Limb (tissue), 2 donors: Measurements from ENCODE around the gene SLC4A5.
"Not testable (repeated sequence)": the region's sequence is repeated elsewhere in the genome, so short reads cannot be mapped to it uniquely, and the experiment has no call there.

ENCODE experiments used
- DNase-seq, 2 donors: peaks; one replicate each; pipeline ENCODE4 v3.0.0-alpha.2; 2016; ENCODE audit errors: extremely low spot score in 2 of 2

SLC4A5 gene

GRCh38 chr2:74204436-74204835 is 138.8 kb downstream of the SLC4A5 start:
- DNase-seq, result no peak

DNA sequence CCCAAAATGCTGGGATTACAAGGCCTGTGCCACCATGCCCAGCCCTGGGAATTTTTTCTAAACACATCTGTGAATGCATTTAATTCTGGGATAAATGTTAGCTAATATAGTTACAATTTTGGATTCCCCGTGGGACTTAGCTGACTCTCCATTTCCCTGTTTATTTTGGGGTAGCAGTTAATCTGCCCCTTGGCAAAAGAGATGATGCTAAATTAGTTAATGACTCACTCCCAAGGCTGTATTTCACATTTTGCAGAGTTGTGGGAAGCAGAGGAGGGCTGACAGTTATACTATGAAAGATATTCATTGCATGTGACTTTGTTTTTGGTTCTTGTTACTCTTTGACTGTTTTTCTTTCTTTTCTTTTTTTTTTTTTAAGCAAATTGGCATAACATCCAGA is 141.6 kb downstream of the SLC4A5 start:
- DNase-seq, result no peak

GRCh38 chr2:74201196-74201595 is 142.0 kb downstream of the SLC4A5 start:
- DNase-seq, result no peak

DNA sequence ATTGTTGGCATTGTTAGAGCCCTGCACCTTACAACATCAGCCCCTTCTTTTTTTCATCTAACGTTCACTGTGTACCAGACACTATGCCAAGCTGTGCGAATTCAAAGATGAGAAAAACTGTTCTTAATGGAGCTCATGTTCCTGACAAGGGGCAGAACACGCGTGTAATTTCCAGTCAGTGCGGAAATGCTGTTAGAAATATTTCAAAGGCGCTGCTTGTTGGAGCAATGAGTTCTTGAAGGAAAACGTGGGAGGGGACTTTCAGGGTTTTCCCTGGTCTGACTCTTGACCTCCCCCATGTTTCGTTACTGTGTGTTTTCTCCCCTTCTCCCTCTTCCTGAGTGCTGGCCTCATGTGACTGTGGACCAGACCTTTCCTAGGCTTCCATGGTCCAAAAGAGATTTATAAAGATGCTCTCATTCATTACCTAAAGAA is 143.3 kb downstream of the SLC4A5 start:
- DNase-seq, result no peak

DNA sequence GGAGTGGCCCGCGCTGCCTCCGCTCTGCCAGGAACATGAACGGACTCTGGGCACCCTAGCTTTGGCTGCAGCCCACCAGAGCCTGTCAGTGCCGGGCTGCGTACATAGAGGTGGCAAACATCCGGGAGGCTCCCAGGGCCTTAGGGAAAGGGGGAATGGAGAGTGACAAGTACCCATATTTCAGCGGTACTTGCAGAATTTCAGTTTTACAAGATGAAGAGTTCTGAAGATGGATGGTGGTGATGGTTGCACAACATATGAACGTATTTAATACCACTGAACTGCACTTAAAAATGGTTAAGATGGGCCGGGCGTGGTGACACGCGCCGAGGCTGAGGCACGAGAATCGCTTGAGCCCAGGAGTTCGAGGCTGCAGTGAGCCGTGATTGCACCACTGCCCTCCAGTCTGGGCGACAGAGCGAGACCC is 143.9 kb downstream of the SLC4A5 start:
- no peak for DNase-seq

DNA sequence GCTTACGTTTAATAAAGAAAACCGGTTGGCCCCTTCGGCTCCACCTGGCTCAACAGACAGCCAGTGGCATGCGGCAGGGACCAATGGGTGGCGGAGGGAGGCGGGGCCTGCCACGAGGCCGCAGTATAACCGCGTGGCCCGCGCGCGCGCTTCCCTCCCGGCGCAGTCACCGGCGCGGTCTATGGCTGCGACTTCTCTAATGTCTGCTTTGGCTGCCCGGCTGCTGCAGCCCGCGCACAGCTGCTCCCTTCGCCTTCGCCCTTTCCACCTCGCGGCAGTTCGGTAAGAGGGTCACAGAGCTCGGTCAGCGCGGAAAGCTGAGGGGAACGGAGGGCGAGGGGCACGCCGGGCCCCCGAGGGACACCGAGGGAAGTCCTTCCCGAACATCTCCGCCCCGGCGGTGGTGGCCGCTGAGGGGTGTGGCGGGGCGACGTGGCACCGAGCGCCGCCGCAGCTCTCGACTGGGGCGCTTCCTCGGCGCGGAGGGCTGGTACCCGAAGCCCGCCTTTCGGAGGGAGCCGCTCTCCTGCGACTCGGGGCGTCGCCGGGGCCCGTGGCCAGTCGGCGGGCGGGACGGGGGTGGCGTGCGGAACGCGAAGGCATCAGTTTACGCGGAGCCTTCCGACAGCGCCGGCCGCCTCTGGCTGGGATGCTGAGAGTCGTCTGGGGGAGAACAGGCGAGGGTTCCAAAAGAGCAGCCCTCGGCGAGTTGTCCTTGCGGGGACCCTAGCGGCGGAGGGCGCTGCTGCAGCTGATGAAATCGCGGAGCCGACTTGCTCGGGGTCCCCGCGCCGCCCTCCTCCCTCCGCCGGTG is 144.5 kb downstream of the SLC4A5 start, which contains the start of gene MTHFD2:
MTHFD2 (plus strand) TSS at position 155 of the 814 bp plus-strand sequence; CDS start at position 182, 27 bp downstream.
- DNase-seq, result peak; percentile 88 to 94

GRCh38 chr2:74198023-74198460 is 145.2 kb downstream of the SLC4A5 start:
- no peak for DNase-seq

GRCh38 chr2:74197049-74197448 is 146.2 kb downstream of the SLC4A5 start:
- DNase-seq, result no peak

DNA sequence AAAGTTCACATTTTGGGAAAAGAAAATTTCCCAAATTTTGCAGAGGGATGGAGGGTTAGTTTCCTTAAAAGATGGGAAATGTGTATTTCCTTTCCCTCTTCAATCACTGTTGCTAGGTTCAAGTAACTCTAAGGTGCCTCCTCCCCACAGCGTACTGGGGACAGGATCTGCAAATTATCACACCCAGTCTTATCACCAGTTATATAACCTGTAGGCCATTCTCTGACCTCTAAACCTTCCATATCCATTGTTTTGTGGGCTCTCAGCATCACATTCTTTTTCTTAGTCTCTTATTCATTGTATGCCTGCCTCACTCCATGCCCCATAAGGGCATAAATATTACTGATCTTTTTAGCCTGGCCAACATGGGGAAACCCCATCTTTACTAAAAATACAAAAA is 148.4 kb downstream of the SLC4A5 start:
- DNase-seq, result no peak

GRCh38 chr2:74191596-74192380 is 151.4 kb downstream of the SLC4A5 start:
- no peak for DNase-seq

DNA sequence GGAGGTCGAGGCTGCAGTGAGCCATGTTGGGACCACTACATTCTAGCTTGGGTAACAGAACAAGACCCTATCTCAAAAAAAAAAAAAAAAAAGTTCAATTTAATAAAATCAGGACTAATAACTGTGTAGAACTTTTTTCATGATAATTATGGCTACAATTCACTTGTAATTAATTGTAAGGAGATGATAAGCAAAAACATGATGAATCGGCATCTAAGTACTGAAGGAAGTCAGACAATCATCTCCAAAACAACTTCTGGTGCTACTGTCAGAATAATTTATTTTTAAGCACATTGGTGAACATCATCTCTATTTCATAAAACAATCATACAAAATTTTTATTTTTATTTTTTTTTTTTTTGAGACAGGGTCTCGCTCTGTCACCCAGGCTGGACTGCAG is 154.5 kb downstream of the SLC4A5 start:
- no peak for DNase-seq

DNA sequence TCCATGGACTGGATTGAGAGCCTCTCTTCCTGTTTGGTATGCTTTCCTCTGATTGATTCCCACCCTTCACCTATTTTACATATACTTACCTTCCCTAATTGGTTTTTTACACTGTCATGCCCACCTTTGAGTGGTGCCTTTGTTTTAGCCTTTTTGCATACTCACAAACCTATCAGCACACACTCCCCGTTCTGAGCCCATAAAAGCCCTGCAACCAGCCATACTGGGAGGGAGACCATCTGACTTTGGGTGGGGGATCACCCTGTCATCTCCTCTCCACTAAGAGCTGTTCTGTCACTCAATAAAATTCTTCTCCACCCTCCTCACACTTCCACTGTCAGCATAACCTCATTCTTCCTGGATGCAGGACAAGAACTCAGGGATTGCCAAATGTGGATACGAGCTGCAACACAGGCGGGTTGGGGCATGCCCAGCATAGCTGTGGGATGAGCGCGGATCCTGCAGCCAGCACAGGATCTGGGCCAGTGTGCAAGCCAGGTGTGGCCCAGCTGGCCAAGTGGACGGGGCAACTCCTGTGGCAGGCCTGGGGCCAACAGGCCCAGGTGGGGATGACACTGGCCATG is 155.1 kb downstream of the SLC4A5 start:
- DNase-seq, result no peak

GRCh38 chr2:74186706-74187105 is 156.5 kb downstream of the SLC4A5 start:
- not testable (repeated sequence) for DNase-seq

GRCh38 chr2:74186038-74186437 is 157.2 kb downstream of the SLC4A5 start:
- DNase-seq, result no peak

GRCh38 chr2:74183878-74184277 is 159.3 kb downstream of the SLC4A5 start:
- no peak for DNase-seq

DNA sequence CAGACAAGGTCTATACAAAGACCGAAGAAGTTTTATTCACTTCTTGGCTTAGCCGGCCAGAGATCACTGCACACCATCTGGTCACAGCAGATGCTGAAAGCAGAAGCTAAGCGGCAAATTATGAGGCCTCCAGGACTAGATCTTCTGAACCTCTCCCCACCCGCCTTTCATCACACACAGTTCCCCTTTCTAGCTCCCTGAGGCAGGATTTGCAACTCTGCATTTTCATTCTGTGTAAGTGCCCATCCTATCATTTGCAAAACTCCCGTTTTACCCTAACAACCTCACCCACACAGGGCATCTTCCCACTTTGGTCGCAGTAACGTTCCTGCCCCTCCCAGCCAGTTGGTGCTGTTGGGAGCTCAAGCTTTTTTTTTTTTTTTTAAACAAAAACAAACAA is 161.5 kb downstream of the SLC4A5 start:
- no peak for DNase-seq

- no peak for DNase-seq
These were observed 164.0 kb downstream of the SLC4A5 start for GRCh38 chr2:74179063-74179865.

DNA sequence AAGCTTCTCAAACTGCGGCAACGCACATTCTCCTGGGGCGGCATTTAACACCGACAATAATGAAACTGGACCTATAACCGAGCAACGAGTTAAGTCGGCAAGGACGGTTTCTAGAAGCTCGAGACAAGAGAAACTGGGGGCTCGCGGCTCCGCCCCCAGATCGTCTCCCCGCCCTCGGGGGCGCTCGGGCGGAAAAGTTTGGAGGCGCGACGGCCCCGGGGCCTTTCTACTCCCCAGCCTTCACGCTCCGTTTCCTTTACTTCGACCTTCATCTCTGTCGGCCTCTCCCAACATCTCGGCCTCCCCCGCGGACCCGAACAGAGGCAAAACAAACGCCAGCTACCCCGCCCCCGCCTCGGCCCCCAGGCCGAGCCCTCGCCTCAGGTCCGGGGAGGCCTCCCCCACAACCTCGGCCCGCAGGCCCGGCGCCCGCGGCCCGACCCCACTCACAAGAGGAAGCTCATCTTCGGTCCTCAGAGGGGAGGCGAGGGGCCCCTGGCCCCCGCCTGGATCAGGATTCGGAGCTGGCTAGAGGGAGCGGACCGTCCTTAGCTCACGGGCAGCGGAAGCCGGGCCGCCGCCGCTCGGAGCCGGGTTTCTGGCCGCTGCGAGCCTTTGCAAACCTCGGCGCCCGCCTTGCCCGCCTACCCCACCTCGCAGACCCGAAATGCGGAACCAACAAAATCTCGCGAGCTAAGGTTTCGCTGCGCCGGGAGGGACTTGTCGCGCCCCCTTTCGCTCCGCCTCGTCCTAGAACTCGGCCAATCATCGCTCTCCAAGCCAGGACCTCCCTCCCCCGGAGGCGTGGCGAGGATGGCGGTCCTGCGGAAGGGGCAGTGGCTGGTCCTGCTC is 164.8 kb downstream of the SLC4A5 start, which contains the start of gene MOB1A:
MOB1A (minus strand) TSS at position 669 of the 852 bp plus-strand sequence; CDS start at position 464, 205 bp downstream.
- peak; percentile 98 for DNase-seq

- no peak for DNase-seq
These were observed 165.5 kb downstream of the SLC4A5 start for GRCh38 chr2:74177696-74178095.

DNA sequence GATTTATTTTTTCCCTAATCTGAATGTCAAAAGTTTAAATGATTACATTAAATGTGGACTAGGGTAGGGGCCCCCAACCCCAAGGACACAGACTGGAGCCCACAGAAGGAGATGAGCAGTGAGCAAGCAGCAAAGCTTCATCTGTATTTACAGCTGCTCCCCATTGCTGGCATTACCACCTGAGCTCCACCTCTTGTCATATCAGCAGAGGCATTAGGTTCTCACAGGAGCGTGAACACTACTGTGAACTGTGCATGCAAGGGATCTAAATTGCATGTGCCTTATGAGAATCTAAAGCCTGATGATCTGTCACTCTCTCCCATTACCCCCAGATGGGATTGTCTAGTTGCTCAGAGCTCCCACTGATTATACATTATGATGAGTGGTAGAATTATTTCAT is 168.3 kb downstream of the SLC4A5 start:
- no peak for DNase-seq
